SHP77 treated with DMSO at 0.1 percent for 48 hours (cell line): Measurements from ENCODE around the gene FARP1.

Experiments used
- DNase-seq: peaks from one replicate; lab custom pipeline; 2025; lab: John Stamatoyannopoulos, UW

Gene FARP1

GRCh38 chr13:98200211-98200878 lies 57.5 kb downstream of the FARP1 start:
- no peak for DNase-seq

DNA sequence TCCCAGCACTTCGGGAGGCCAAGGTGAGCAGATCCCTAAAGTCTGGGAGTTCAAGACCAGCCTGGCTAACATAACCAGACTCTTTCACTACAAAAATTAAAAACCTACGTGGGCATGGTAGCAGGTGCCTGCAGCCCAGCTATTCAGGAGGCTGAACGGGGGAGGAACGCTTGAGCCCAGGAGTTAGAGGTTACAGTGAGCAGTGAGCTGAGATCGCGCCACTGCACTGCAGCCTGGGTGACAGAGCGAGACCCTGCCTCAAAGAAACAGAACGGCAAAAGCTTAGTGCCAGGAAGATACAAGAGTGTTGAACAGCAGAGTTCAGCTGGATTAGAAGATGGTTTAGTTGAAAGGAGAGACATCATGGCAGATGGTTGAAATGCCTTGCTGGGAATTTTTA lies 58.3 kb downstream of the FARP1 start:
- no peak for DNase-seq

- no peak for DNase-seq
These were observed 59.1 kb downstream of the FARP1 start for GRCh38 chr13:98201984-98202383.

DNA sequence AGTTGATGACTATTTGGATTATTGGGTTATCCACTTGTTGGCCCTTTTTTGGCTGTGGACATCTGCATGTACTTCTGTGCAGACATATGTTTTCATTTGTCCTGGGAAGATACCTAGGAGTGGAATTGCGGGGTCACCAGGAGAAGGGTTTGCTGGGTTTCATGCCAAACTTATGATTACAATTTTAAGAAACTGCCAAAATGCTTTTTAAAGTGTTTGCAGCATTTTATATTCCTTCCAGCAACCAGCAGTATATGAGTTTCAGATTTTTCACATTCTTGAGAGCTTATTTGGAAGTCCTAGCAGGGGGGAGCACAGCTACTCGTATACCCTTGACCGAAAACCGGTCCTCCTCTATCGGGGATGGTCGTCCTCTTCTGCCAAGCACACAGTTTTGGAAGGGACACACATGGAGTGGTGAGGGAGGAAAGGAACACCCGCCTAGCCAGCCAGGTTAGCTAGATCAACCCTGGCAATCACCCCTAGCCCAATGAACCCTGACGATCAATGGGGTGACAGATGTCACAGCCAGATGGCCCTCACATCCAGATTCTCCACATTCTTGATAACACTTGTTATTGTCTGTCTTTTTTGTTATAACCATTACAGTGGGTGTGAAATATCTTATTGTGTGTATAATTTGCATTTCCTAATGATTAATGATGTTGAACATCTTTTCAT lies 60.9 kb downstream of the FARP1 start:
- no peak for DNase-seq

DNA sequence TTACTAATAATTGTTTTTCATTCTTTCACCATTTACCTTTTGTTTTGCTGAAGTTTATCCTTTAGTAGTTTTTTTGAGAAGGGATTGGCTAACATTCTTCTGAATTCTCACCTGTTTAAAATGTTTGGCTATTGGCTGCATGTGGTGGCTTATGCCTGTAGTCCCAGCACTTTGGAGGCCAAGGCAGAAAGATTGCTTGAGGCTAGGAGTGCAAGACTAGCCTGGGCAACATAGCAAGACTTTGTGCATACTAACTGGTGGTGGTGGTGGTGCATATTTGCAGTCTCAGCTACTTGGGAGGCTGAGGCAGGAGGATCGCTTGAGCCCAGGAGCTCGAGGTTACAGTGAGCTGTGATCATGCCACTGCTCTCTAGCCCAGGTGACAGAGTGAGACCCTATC lies 61.7 kb downstream of the FARP1 start:
- DNase-seq: no peak

DNA sequence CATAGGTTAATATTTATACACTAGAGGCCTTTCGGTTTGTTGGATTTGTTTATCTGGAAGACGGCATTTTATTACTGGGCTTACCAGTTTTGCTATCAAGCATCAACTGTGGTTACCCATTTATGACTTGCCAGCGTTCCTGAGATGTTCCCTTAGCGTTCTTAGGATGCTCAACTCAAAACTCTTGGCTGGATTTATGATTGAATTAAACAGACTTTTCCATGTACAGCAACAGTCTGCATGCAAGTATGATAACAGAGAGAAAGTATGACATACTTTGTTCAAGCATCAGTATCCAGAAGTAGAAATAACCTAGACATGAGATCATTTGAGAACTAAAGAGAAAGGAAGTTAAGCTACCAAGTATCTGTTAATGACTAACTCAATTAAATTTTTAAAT lies 64.1 kb downstream of the FARP1 start:
- DNase-seq: no peak

GRCh38 chr13:98207416-98207815 lies 64.5 kb downstream of the FARP1 start:
- DNase-seq: no peak

DNA sequence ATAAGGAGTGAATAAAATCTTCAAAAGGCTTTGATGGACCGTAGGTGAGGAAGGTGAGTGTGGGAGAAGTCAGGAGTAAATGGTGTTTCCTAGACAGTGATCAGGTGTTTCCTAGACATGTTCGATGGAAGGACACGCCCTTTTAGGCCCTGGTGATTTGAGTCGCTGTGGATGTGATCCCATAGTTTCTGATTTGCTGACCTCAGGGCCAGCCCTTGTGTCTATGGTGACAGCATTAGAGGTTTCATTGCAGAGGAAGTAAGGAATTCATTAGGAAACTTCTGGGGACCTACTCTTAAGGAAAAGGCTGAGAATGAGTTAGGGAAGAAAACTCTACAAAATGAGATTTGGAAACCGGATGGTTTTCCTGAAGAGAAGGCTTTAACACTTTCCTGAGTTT lies 65.7 kb downstream of the FARP1 start:
- DNase-seq: no peak

- DNase-seq: no peak
These were observed 69.9 kb downstream of the FARP1 start for GRCh38 chr13:98212763-98213162.

GRCh38 chr13:98213354-98213753 lies 70.5 kb downstream of the FARP1 start:
- no peak for DNase-seq

- no peak for DNase-seq
These were observed 71.2 kb downstream of the FARP1 start for GRCh38 chr13:98214008-98214643.

DNA sequence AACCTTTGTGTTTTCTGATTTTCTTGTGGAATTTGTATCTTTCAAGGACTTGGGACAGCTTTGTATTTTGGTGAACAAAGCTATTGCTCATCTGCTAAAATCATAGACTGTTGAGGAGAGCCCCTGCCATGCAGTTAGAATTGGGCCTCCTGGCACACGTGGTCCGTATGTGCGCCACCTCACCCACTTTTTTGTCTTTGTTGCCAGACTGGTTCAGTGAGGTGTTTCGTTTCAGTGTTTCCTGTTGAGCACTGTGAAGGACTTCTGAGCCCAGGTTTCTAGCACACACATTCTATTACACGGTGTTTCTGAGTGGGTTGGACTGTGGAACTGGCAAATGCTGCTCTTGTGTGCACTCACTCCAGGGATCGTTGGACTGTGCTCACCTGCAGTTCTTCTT lies 71.8 kb downstream of the FARP1 start:
- no peak for DNase-seq

DNA sequence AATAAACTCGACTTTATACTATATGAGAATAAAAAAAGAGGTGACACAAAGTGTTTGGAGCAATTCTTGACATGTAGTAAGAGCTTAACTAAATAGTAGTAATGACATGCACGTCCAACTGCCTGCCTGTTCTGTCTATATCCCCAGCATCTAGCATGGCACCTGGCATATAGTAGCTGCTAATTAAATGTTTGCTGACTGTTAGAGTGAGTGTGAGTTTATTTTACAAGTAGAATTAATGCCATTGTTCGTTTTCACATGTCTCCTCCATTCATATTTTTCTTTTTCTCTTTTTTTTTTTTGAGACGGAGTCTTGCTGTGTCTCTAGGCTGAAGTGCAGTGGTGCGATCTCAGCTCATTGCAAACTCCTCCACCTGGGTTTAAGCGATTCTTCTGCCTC lies 72.6 kb downstream of the FARP1 start:
- DNase-seq: no peak

DNA sequence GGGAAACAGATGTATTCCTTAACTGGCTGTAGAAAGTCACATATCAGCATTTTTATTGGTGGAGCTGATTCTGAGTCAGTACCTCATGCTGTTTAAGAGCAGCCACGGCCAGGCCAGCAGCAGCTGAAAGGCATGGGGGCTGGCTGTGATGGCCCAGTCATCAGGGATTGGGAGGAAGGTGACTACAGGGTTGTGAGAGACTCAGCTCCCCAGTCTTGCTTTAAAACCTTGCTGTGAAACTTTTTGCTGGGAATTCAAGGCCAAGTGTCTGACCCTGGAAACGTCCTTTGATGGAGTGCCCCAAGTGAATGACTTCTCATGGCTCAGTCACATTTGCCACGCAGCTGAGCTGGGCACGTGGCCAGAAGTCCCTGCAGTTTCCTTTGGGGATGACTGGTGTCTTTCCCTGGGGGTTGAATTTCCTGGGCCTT lies 73.3 kb downstream of the FARP1 start:
- peak; percentile 48 for DNase-seq

DNA sequence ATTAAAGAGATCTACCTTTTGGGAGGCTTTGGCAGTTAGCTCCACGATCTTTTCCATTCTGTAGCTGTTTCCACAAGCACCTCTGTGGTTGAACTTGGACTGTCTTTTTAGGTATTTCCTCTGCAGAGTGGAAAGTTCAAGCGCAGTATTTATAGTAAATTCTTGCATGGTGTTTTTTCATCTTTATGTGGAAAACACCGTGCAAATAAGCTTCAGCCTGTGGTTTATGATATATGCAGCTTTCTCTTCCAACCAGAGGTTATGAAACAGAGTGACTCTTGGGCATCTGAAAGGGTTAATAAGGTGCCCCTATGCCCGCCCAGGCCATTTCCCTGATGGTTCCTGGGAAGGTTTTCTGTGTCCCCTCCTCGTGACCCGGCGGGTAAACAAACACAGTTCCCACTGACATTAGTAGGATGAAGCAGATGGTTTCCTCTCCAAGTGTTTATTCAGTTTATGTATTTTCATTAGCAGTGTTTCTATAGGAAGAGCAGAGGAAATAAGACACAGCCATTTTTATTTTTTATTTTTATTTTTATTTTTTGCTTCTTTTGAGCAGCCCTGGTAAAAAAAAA lies 73.9 kb downstream of the FARP1 start:
- DNase-seq: no peak

- no peak for DNase-seq
These were observed 74.7 kb downstream of the FARP1 start for GRCh38 chr13:98217597-98217996.

GRCh38 chr13:98219685-98220084 lies 76.8 kb downstream of the FARP1 start:
- no peak for DNase-seq

DNA sequence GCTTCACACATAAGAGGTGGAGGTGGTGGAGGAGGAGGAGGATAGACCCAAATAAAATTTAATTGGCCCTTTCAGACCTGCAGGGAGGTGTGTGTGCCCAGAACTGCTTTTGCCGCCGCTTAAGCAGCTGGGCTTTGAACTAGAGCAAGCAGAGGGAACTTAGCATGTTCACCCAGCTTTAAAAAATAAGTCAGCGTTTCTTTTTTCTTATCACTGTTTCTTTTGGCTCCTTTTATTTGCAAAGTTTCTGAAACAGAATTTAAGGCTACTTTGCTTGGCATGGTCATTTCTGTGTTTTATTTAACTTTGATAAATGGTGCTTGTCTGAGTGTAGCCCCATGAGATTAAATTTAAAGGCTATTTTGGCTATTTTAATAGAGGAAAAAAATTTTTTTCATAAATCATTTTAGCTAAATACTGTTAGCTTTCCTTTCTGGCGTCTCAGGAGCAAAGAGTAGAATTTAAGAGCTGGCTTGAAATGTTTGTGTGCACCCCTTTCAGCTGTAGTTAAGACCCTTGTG lies 77.4 kb downstream of the FARP1 start:
- DNase-seq: no peak

DNA sequence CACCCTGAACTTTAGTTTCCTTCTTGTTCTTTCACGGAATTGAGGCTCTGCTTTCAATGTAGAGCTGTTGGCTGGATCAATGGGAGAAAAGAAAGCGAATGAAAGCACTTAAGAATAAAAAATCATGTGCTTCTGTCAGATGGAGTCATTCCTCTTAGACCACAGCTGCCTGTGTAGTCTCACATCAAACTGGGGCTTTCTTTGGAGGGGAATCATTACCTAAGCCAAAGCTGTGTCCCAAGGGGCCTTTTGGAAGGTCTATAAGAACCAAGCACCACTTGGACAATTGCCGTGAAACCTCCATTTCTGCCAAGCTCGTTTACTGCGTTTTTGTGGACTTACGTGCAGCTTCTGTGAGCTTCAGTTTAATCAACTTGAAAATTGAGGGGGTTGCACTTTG lies 78.3 kb downstream of the FARP1 start:
- DNase-seq: no peak

DNA sequence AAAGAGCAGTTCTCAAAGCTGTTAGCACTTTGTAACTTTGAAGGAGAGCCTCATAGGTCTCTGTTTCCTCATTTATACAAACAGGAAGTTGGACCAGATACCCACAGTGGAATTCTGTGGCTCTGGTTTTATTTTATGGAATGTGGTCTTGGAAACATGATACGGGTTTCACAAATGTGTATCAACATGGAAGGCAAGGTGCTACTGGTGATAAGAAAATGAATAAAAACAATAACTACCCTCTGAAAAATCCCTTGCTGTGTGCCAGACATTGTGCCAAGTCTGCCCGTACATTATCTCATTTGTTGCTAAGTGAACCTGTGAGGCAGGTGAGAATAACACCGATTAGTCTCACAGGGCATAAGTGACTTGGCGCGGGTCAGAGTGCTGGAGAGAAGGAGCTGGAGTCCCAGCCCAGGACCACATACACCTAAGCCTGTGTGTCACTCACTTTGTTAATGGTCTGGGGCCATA lies 79.2 kb downstream of the FARP1 start:
- DNase-seq: no peak

DNA sequence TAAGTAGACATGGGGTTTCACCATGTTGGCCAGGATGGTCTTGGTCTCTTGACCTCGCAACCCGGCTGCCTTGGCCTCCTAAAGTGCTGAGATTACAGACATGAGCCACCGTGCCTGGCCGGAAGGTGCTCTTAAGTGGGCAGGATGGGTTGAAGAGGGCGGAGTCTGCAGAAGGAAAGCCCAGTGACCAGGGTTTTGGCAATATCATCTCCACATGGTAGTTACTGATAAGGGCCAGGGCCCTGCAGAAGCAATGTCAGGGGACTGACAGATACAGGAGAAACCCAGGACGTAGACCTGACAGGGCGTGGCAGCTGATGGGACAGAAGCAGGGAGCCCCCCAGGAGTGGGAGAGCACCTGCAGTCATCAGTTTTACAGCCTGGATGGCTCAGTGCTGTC lies 79.9 kb downstream of the FARP1 start:
- DNase-seq: no peak

- DNase-seq: no peak
These were observed 80.8 kb downstream of the FARP1 start for GRCh38 chr13:98223741-98224140.

- no peak for DNase-seq
These were observed 81.7 kb downstream of the FARP1 start for GRCh38 chr13:98224557-98224956.
